ENCODE measurements around the gene SLC30A5.

SLC30A5 gene

DNA sequence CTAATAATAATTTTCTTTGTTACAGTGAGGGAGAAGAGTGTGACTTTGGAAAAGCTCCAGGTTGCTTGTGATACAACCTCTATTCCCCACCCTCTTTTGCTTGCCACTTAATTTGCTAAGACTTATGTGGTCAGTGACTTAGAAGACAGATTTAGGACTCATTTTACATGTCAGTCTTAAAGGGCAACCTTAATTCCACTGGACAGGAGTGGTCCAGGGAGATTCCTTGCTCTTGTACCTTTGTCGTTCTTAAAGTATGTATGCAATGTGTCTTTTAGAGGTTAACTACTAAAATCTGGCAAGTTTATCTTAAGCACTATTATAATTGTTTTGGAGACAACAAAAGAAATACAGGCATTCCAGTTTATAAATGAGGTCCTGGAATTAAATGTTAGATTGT, 20.0 kb downstream of the SLC30A5 start:
- no peaks in the 10 kb centered on the region for H3K4me1 Mint-ChIP-seq
- H3K27ac Mint-ChIP-seq, result no peak overlapping the region
- H3K4me3 Mint-ChIP-seq, result no peak overlapping the region
- TF ChIP-seq, protein P1, sequence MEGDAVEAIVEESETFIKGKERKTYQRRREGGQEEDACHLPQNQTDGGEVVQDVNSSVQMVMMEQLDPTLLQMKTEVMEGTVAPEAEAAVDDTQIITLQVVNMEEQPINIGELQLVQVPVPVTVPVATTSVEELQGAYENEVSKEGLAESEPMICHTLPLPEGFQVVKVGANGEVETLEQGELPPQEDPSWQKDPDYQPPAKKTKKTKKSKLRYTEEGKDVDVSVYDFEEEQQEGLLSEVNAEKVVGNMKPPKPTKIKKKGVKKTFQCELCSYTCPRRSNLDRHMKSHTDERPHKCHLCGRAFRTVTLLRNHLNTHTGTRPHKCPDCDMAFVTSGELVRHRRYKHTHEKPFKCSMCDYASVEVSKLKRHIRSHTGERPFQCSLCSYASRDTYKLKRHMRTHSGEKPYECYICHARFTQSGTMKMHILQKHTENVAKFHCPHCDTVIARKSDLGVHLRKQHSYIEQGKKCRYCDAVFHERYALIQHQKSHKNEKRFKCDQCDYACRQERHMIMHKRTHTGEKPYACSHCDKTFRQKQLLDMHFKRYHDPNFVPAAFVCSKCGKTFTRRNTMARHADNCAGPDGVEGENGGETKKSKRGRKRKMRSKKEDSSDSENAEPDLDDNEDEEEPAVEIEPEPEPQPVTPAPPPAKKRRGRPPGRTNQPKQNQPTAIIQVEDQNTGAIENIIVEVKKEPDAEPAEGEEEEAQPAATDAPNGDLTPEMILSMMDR (IDR thresholded peaks at IDR 0.05; ENCODE audit: unreplicated experiment in 3 of 3), result no peak
- peaks cover 49% of the 10 kb centered on the region for H3K36me3 Mint-ChIP-seq (ENCODE audit: low read depth)
- H3K27me3 Mint-ChIP-seq (ENCODE audit: low read depth), result no peaks in the 10 kb centered on the region
- H3K9me3 Mint-ChIP-seq, result no peaks in the 10 kb centered on the region

DNA sequence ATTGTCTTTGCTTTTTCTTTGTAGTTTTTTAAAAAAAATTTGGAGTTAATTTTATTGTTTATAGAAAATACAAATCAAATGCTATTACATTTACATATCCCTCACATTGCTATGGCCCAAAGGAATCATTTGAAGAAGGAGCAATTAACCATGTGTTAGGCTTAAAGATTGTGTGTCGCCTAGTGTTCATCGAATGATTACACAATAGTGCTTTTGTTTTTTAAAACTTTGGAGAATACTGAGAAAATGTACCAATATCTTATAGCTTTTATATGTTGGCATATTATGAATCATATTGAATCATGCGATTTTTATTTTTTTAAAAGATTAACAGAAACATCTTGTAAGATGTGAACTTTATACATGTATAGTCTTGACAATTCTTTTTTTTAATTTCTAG, 21.7 kb downstream of the SLC30A5 start:
- Mint-ChIP-seq H3K4me1 (no peaks in the 10 kb centered on the region), H3K9me3 (no peaks in the 10 kb centered on the region), H3K27me3 (ENCODE audit: low read depth) (no peaks in the 10 kb centered on the region), H3K27ac (no peak overlapping the region), H3K36me3 (ENCODE audit: low read depth) (peaks cover 45% of the 10 kb centered on the region), H3K4me3 (no peak overlapping the region)
- TF ChIP-seq, protein P1 (IDR thresholded peaks at IDR 0.05; ENCODE audit: unreplicated experiment in 3 of 3), result no peak

DNA sequence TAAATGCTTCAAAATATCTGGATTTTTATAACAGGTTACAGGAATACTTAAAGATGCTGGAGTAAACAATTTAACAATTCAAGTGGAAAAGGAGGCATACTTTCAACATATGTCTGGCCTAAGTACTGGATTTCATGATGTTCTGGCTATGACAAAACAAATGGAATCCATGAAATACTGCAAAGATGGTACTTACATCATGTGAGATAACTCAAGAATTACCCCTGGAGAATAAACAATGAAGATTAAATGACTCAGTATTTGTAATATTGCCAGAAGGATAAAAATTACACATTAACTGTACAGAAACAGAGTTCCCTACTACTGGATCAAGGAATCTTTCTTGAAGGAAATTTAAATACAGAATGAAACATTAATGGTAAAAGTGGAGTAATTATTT, 35.6 kb downstream of the SLC30A5 start:
- H3K9me3 Mint-ChIP-seq, result no peaks in the 10 kb centered on the region
- peaks cover 44% of the 10 kb centered on the region for H3K36me3 Mint-ChIP-seq (ENCODE audit: low read depth)
- no peaks in the 10 kb centered on the region for H3K27me3 Mint-ChIP-seq (ENCODE audit: low read depth)
- H3K4me3 Mint-ChIP-seq, result no peak overlapping the region
- no peak overlapping the region for H3K27ac Mint-ChIP-seq
- no peaks in the 10 kb centered on the region for H3K4me1 Mint-ChIP-seq
- TF ChIP-seq, protein P1 (IDR thresholded peaks at IDR 0.05; ENCODE audit: unreplicated experiment in 3 of 3), result no peak

DNA sequence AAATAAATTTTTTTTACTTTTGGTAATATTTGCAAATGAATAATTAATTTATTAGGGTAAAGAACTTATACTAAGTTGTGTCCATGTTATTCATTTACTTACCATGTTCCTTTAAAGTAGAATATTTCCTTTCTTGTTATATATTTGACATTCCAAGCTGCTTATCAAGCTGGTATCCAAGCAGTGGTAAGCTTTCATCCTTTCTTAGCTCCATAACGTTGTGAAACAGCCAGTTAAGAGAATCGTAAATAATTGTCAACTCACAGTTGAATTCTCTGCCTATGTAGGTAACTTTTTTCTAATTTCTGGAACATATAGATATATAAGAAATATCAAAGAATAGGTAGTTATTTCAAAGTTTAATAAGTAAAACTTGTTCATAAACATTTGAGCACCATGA, 36.4 kb downstream of the SLC30A5 start:
- Mint-ChIP-seq H3K9me3 (no peaks in the 10 kb centered on the region), H3K4me3 (no peak overlapping the region), H3K36me3 (ENCODE audit: low read depth) (peaks cover 42% of the 10 kb centered on the region), H3K27me3 (ENCODE audit: low read depth) (no peaks in the 10 kb centered on the region), H3K27ac (no peak overlapping the region), H3K4me1 (no peaks in the 10 kb centered on the region)
- TF ChIP-seq, protein P1 (IDR thresholded peaks at IDR 0.05; ENCODE audit: unreplicated experiment in 3 of 3), result no peak

DNA sequence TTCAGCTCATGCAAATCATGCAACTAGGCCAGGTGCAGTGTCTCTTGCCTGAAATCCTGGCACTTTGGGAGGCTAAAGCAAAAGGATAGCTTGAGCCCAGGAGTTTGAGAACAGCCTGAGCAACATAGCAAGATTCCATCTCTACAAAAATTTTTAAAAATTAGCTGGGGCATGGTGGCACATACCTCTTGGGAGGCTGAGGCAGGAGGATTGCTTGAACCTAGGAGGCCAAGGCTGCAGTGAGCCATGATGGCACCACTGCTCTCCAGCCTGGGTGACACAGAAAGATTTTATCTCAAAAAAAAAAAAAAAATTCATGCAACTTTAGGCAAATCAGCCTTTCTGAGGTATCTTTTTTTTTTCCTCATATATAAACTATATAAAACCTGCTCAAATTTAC, 37.5 kb downstream of the SLC30A5 start:
- no peak overlapping the region for H3K27ac Mint-ChIP-seq
- H3K9me3 Mint-ChIP-seq, result no peaks in the 10 kb centered on the region
- H3K4me3 Mint-ChIP-seq, result no peak overlapping the region
- TF ChIP-seq, protein P1 (IDR thresholded peaks at IDR 0.05; ENCODE audit: unreplicated experiment in 3 of 3), result no peak
- peaks cover 37% of the 10 kb centered on the region for H3K36me3 Mint-ChIP-seq (ENCODE audit: low read depth)
- no peaks in the 10 kb centered on the region for H3K27me3 Mint-ChIP-seq (ENCODE audit: low read depth)
- no peaks in the 10 kb centered on the region for H3K4me1 Mint-ChIP-seq

DNA sequence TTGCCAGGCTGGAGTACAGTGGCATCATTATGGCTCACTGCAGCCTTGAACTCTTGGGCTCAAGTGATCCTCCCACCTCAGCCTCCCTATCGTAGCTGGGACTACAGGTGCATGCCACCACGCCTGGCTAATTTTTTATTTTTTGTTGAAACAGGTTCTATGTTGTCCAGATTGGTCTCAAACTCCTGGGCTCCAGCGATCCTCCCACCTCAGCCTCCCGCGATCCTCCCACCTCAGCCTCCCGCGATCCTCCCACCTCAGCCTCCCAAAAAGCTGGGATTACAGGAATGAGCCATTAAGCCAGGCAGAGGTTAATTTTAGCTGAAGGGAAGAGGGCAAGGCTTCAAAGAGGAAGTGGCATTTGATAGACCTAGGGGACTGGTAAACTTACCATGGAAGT, 40.3 kb downstream of the SLC30A5 start:
- Mint-ChIP-seq H3K4me1 (no peaks in the 10 kb centered on the region), H3K27me3 (ENCODE audit: low read depth) (no peaks in the 10 kb centered on the region), H3K36me3 (ENCODE audit: low read depth) (peaks cover 20% of the 10 kb centered on the region), H3K27ac (no peak overlapping the region), H3K4me3 (no peak overlapping the region), H3K9me3 (peaks cover 4% of the 10 kb centered on the region)
- TF ChIP-seq, protein P1 (IDR thresholded peaks at IDR 0.05; ENCODE audit: unreplicated experiment in 3 of 3), result no peak
